ENCODE results near the gene QRICH1. TPM values are rescaled to one million over a fixed set of nuclear protein-coding genes. Genes with fewer than 3 reads are reported as not detected.

Gene QRICH1
- total RNA-seq, 1 experiment from 2014 or later: 151 TPM

GRCh38 chr3:49058011-49058410 lies 35.9 kb downstream of the QRICH1 start:
- Histone ChIP-seq H3K18ac (ENCODE audit: insufficient read length, low read depth, low read length) (no peak overlapping the region), H2BK5ac (ENCODE audit: insufficient read length, low read length) (no peak overlapping the region), H3K79me2 (ENCODE audit: insufficient read depth, low read length) (no peaks in the 10 kb centered on the region), H2BK12ac (ENCODE audit: insufficient read length, low read depth, low read length) (no peak overlapping the region), H2AFZ (ENCODE audit: low read length) (no peak overlapping the region), H4K91ac (ENCODE audit: insufficient read length, low read depth, low read length) (no peak overlapping the region), H3K4me2 (ENCODE audit: insufficient read depth, insufficient read length, low read length) (no peak overlapping the region), H4K8ac (replicated peaks; ENCODE audit: insufficient read length, low read depth, low read length) (no peak overlapping the region), H2BK15ac (ENCODE audit: low read depth, low read length) (no peak overlapping the region), H3K23ac (ENCODE audit: insufficient read length, low read depth, low read length) (no peak overlapping the region), H3T11ph (ENCODE audit: low read length) (no peak overlapping the region), H2BK120ac (ENCODE audit: low read depth, low read length, poor library complexity, severe bottlenecking) (no peak overlapping the region), H3K79me1 (ENCODE audit: insufficient read depth, low read depth, low read length, poor library complexity, severe bottlenecking) (peaks cover 2% of the 10 kb centered on the region), H3K4me1 (ENCODE audit: insufficient read depth, low read length) (no peaks in the 10 kb centered on the region), H3K14ac (ENCODE audit: insufficient read depth, low read length) (no peak overlapping the region), H3K9ac (ENCODE audit: extremely low read depth, insufficient read length, low read length) (no peak overlapping the region), H4K5ac (ENCODE audit: insufficient read length, low read depth, low read length) (no peak overlapping the region), H4K20me1 (ENCODE audit: control insufficient read depth, insufficient read depth, insufficient read length) (no peaks in the 10 kb centered on the region), H3K9me3 (ENCODE audit: control insufficient read depth, low read depth, low read length) (no peaks in the 10 kb centered on the region), H2BK20ac (ENCODE audit: low read depth, low read length, poor library complexity, severe bottlenecking) (no peak overlapping the region), H3K27ac (ENCODE audit: insufficient read length, low read depth, low read length) (no peak overlapping the region), H3K56ac (ENCODE audit: insufficient read length, low read depth, low read length) (no peak overlapping the region), H3K27me3 (ENCODE audit: insufficient read depth, low read length) (no peaks in the 10 kb centered on the region), H2AK5ac (ENCODE audit: insufficient read length, low read length) (no peak overlapping the region), H3K23me2 (ENCODE audit: insufficient read length, low read depth, low read length, poor library complexity, severe bottlenecking) (no peaks in the 10 kb centered on the region), H3K4ac (ENCODE audit: low read depth, low read length) (no peak overlapping the region)
- no peak for DNase-seq
- H3K36me3 Mint-ChIP-seq (ENCODE audit: insufficient read depth in 1 of 3, low read depth in 3 of 3): peaks cover 29 to 81% (median 57%) of the 10 kb centered on the region in 3 experiments; a peak in 6 of 7 replicates
- TF ChIP-seq CTCF (conservative IDR thresholded peaks at IDR 0.05): no peak
- no peak overlapping the region for H3K27ac Mint-ChIP-seq
- no peaks in the 10 kb centered on the region for H3K9me3 Mint-ChIP-seq
- no peak overlapping the region for H3K4me3 Mint-ChIP-seq
- no peaks in the 10 kb centered on the region for H3K27me3 Mint-ChIP-seq (ENCODE audit: low read depth)
- WGBS (ENCODE audit: extremely low coverage, insufficient read length, low lambda C conversion rate): no CpG with 5 or more reads among the region's 7 CpGs
- no peaks in the 10 kb centered on the region for H3K4me1 Mint-ChIP-seq
